Sigmoid colon (tissue), 7 donors: ENCODE measurements around the gene ANKRD2. TPM values are rescaled to one million over a fixed set of nuclear protein-coding genes. Genes with fewer than 3 reads are reported as not detected.

Experiments used
- DNase-seq: peaks from one replicate; pipeline ENCODE4 v3.0.0-alpha.2; 2019
- H3K27ac ChIP-seq, 4 donors: fragments of 200-600 bp; sonication (generic); one replicate each; pipeline ENCODE4 v1.5.1; 2016 to 2019; ENCODE audit warnings: mild to moderate bottlenecking in 1 of 4
- H3K27me3 ChIP-seq, 3 donors: fragments of 200-600 bp; sonication (generic); one replicate each; pipeline ENCODE4 v1.5.1; 2019; ENCODE audit warnings: mild to moderate bottlenecking in 1 of 3
- H3K36me3 ChIP-seq, 4 donors: fragments of 200-600 bp; sonication (generic); one replicate each; pipeline ENCODE4 v1.5.1; 2016 to 2019
- H3K4me1 ChIP-seq, 4 donors: fragments of 200-600 bp; sonication (generic); one replicate each; pipeline ENCODE4 v1.5.1; 2017 to 2019
- H3K4me3 ChIP-seq, 4 donors: fragments of 200-600 bp; sonication (generic); one replicate each; pipeline ENCODE4 v1.5.1; 2017 to 2019; ENCODE audit warnings: mild to moderate bottlenecking in 2 of 4, moderate library complexity in 1 of 4
- H3K9me3 ChIP-seq, 4 donors: fragments of 200-600 bp in 3 of 4; sonication (generic) in 3 of 4; one replicate each; pipeline versions ENCODE4 v1.5.1 to v1.6.1; 2013 to 2019
- EP300 ChIP-seq, 4 donors: sonication (generic); formaldehyde crosslinking; IDR thresholded peaks; one replicate each; pipeline ENCODE4 v1.6.1; 2017; ENCODE audit warnings: antibody characterized with exemption in 4 of 4
- POLR2A ChIP-seq, 2 donors: fragments of 450-650 bp; IDR thresholded peaks; one replicate each; pipeline ENCODE4 v1.6.1; 2016; ENCODE audit warnings: antibody characterized with exemption in 2 of 2, mild to moderate bottlenecking in 2 of 2, moderate library complexity in 2 of 2
- POLR2AphosphoS5 ChIP-seq, 4 donors: sonication (generic); formaldehyde crosslinking; IDR thresholded peaks; one replicate each; pipeline ENCODE4 v1.6.1; 2017; ENCODE audit warnings: antibody characterized with exemption in 4 of 4
- WGBS, 2 donors: extraction: QIAGEN DNeasy Blood & Tissue Kit; methylation state at CpG; one replicate each; pipeline ENCODE4 v1.1.7; 2013; 5-methylcytosine and 5-hydroxymethylcytosine counted together
- intact Hi-C: fragments of 100-400 bp; cut with DNase I; formaldehyde crosslinking; loops from one replicate; pipeline ENCODE4 v1.15.1; 2023
- polyA plus RNA-seq, 3 donors: library from polyadenylated mRNA; stranded (reverse); fragments of 200-250 nt; gene quantifications; one replicate each; pipeline ENCODE4 v1.2.3, GENCODE V29; 2013
- total RNA-seq, 4 donors: library from RNA; depleted of rRNA; stranded (reverse); fragments of >200 nt; gene quantifications; one replicate each; pipeline ENCODE4 v1.1.0, GENCODE V29; 2016
- TF ChIP-seq, protein P1 (sequence below), 4 experiments: fragments of 450-650 bp in 3 of 4; fragments of 200-600 bp in 1 of 4; IDR thresholded peaks; one replicate each; pipeline ENCODE4 v1.5.1; 2016 to 2019; ENCODE audit warnings: antibody characterized with exemption in 4 of 4, mild to moderate bottlenecking in 3 of 4, moderate library complexity in 2 of 4
- donor health status: healthy with polysubstance abuse.
- donor health status: Bipolar disorder and iron deficiency.
- donor health status: healthy.

Gene ANKRD2
- total and polyA plus RNA-seq, 7 donors: 0.31 to 1.2 (median 0.49) TPM; not detected in 4

DNA sequence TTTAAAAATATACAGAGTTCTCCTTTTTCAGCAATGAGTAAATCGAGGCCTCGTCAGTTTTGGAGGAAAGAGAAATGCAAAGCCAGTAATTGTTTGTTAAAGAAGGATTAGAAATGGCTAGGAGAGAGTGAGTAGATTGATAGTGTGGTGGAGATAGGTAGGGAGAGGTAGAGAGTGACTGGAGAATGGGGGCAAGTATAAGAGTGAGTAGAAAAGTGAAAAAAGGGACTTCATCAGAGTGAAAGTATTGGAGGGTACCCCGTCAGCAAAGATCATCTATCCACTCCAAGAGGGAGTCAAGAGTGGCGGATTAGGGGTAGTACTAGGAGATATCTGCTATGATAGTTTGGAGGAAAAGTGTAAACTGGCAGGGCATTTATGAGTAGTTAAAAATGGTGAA, 9.2 kb upstream of the ANKRD2 start:
- Histone ChIP-seq H3K9me3 (no peaks in the 10 kb centered on the region), H3K27ac (no peak overlapping the region), H3K4me1 (no peaks in the 10 kb centered on the region), H3K27me3 (no peaks in the 10 kb centered on the region), H3K4me3 (no peak overlapping the region), H3K36me3 (peaks cover 0 to 8% (median 0%) of the 10 kb centered on the region in 4 donors)
- DNase-seq: no peak
- intact Hi-C loops: no loop called here
- WGBS, 2 donors: 92 to 94% methylated on average over 4 of the region's 4 CpGs
- no peak for TF ChIP-seq POLR2AphosphoS5 (IDR thresholded peaks at IDR 0.05)
- TF ChIP-seq, protein P1, sequence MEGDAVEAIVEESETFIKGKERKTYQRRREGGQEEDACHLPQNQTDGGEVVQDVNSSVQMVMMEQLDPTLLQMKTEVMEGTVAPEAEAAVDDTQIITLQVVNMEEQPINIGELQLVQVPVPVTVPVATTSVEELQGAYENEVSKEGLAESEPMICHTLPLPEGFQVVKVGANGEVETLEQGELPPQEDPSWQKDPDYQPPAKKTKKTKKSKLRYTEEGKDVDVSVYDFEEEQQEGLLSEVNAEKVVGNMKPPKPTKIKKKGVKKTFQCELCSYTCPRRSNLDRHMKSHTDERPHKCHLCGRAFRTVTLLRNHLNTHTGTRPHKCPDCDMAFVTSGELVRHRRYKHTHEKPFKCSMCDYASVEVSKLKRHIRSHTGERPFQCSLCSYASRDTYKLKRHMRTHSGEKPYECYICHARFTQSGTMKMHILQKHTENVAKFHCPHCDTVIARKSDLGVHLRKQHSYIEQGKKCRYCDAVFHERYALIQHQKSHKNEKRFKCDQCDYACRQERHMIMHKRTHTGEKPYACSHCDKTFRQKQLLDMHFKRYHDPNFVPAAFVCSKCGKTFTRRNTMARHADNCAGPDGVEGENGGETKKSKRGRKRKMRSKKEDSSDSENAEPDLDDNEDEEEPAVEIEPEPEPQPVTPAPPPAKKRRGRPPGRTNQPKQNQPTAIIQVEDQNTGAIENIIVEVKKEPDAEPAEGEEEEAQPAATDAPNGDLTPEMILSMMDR (IDR thresholded peaks at IDR 0.05): no peak
- TF ChIP-seq POLR2A (IDR thresholded peaks at IDR 0.05): no peak
- no peak for TF ChIP-seq EP300 (IDR thresholded peaks at IDR 0.05)

DNA sequence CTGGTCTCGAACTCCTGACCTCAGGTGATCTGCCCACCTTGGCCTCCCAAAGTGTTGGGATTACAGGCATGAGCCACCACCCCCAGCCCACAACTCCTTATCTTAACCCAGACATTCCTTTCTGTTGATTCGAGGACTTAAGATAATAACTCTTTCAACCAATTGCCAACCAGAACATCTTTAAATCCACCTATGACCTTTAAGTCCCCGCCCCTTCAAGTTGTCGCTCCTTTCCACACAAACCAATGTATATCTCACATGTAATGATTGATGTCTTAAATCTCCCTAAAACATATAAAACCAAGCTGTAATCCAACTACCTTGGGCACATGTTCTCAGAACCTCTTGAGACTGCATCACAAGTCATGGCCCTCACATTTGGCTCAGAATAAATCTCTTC, 7.8 kb upstream of the ANKRD2 start:
- DNase-seq: no peak
- H3K9me3 ChIP-seq: no peaks in the 10 kb centered on the region
- H3K4me3 ChIP-seq: no peak overlapping the region
- 90 to 91% methylated on average over 4 of the region's 4 CpGs for WGBS, 2 donors
- peaks cover 0 to 20% (median 0%) of the 10 kb centered on the region in 4 donors for H3K36me3 ChIP-seq
- intact Hi-C loops: no loop called here
- H3K4me1 ChIP-seq: no peaks in the 10 kb centered on the region
- TF ChIP-seq POLR2AphosphoS5 (IDR thresholded peaks at IDR 0.05): no peak
- no peak for TF ChIP-seq POLR2A (IDR thresholded peaks at IDR 0.05)
- TF ChIP-seq EP300 (IDR thresholded peaks at IDR 0.05): no peak
- no peaks in the 10 kb centered on the region for H3K27me3 ChIP-seq
- no peak overlapping the region for H3K27ac ChIP-seq

DNA sequence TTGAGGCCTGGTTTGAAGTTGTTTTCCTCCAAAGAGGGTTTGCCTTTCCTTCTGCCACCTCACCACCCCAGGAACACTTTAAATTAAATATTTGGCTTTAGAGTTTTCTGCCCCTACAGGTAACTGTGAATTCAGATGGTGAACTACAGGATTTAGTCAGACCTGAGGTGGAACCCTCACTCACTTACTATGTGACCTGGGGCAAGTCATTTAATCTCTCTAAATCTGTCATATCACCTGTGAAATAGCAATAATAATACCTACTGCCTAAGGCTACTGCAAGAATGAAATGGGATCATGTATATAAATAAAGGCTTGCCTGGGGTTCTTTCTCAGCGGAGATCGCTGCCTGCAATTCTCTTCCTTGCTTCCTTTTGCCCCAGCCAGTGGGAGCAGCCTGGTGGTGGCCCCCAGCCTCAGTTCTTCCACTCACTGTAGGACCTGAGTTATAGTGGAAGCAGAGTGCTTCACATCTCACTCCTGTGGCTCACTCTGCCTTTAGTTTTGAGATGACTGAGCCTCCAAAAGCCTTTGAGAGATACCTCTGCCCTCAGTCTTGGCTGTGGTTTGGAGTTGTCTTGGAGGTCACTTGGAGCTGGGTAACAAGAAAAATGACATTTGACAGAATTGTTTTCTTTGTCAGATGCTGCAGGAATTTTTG, 6.1 kb upstream of the ANKRD2 start:
- DNase-seq: no peak

DNA sequence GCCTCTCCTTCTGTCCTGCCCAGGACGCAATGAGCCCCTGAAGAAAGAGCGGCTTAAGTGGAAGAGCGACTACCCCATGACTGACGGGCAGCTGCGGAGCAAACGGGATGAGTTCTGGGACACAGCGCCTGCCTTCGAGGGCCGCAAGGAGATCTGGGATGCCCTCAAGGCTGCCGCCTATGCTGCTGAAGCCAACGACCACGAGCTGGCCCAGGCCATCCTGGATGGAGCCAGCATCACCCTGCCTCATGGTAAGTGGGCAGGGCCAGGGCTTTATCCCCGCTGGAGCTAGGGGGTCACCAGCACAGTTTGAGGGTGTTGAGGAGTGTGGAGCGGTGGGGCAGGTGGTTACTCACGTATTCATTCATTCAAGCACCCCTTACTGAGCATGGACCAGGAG, 4.7 kb upstream of the ANKRD2 start:
- TF ChIP-seq EP300 (IDR thresholded peaks at IDR 0.05): no peak
- no peak for TF ChIP-seq POLR2A (IDR thresholded peaks at IDR 0.05)
- no peak for TF ChIP-seq POLR2AphosphoS5 (IDR thresholded peaks at IDR 0.05)
- TF ChIP-seq, protein P1 (IDR thresholded peaks at IDR 0.05): no peak
- Histone ChIP-seq H3K27ac (no peak overlapping the region), H3K9me3 (no peaks in the 10 kb centered on the region), H3K4me3 (no peak overlapping the region), H3K4me1 (peaks cover 0 to 11% (median 9%) of the 10 kb centered on the region in 4 donors), H3K36me3 (peaks cover 0 to 34% (median 5%) of the 10 kb centered on the region in 4 donors), H3K27me3 (no peaks in the 10 kb centered on the region)
- intact Hi-C loops: no loop called here
- 93 to 94% methylated on average over 15 of the region's 15 CpGs for WGBS, 2 donors
- no peak for DNase-seq

More for the DNA sequence above, 6.1 kb upstream of the ANKRD2 start:
- Histone ChIP-seq H3K4me1 (no peaks in the 10 kb centered on the region), H3K9me3 (no peaks in the 10 kb centered on the region), H3K4me3 (no peak overlapping the region), H3K36me3 (peaks cover 0 to 34% (median 5%) of the 10 kb centered on the region in 4 donors), H3K27ac (no peak overlapping the region), H3K27me3 (no peaks in the 10 kb centered on the region)
- TF ChIP-seq POLR2AphosphoS5 (IDR thresholded peaks at IDR 0.05): no peak
- TF ChIP-seq POLR2A (IDR thresholded peaks at IDR 0.05): no peak
- TF ChIP-seq EP300 (IDR thresholded peaks at IDR 0.05): no peak
- TF ChIP-seq, protein P1 (IDR thresholded peaks at IDR 0.05): no peak
- 95 to 96% methylated on average over 2 of the region's 2 CpGs for whole genome bisulfite sequencing, 2 donors
- intact Hi-C loops: no loop called here

DNA sequence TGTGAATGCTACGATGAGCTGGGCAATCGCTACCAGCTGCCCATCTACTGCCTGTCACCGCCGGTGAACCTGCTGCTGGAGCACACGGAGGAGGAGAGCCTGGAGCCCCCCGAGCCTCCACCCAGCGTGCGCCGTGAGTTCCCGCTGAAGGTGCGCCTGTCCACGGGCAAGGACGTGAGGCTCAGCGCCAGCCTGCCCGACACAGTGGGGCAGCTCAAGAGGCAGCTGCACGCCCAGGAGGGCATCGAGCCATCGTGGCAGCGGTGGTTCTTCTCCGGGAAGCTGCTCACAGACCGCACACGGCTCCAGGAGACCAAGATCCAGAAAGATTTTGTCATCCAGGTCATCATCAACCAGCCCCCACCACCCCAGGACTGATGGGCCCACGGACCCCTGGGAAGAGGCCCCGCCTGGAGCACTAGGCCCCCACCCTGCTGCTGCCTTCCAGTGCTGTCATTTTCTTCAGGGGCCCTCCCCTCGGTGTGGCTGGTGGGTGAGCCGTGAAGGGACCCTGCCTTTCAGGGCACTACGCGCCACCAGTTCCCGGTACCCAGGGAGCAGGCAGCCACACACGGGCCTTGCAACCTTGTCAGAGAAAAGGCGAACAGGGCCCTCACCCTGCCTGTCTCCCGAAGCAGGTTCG, 2.3 kb upstream of the ANKRD2 start:
- no peaks in the 10 kb centered on the region for H3K27me3 ChIP-seq
- intact Hi-C loops: no loop called here
- WGBS, 2 donors: 93 to 95% methylated on average over 33 of the region's 33 CpGs
- H3K4me3 ChIP-seq: no peak overlapping the region
- no peak for DNase-seq
- no peak for TF ChIP-seq POLR2AphosphoS5 (IDR thresholded peaks at IDR 0.05)
- TF ChIP-seq EP300 (IDR thresholded peaks at IDR 0.05): no peak
- TF ChIP-seq, protein P1 (IDR thresholded peaks at IDR 0.05): no peak
- peaks cover 0 to 34% (median 5%) of the 10 kb centered on the region in 4 donors for H3K36me3 ChIP-seq
- H3K27ac ChIP-seq: no peak overlapping the region
- H3K9me3 ChIP-seq: no peaks in the 10 kb centered on the region
- peaks cover 0 to 27% (median 21%) of the 10 kb centered on the region in 4 donors for H3K4me1 ChIP-seq
